Stimulated activated CD4-positive, alpha-beta T cell treated with anti-CD3 and anti-CD28 coated beads, Interleukin-2, amount 100 ng/mL, for 4 hours (primary cell): ENCODE results near the gene ADK.
"Not testable (repeated sequence)": the region's sequence is repeated elsewhere in the genome, so short reads cannot be mapped to it uniquely, and the experiment has no call there.

Experiments
- DNase-seq: peaks from one replicate; pipeline ENCODE4 v3.0.0-alpha.2; 2020; ENCODE audit warnings: low read depth

ADK gene

GRCh38 chr10:74496276-74496675 is 345.3 kb downstream of the ADK start:
- not testable (repeated sequence) for DNase-seq

GRCh38 chr10:74498664-74499063 is 347.6 kb downstream of the ADK start:
- DNase-seq = not testable (repeated sequence)

GRCh38 chr10:74500026-74500704 is 349.1 kb downstream of the ADK start:
- no peak for DNase-seq

GRCh38 chr10:74500816-74501215 is 349.8 kb downstream of the ADK start:
- no peak for DNase-seq

GRCh38 chr10:74502963-74503608 is 352.1 kb downstream of the ADK start:
- no peak for DNase-seq

GRCh38 chr10:74507951-74508350 is 356.9 kb downstream of the ADK start:
- no peak for DNase-seq

GRCh38 chr10:74510594-74510993 is 359.6 kb downstream of the ADK start:
- no peak for DNase-seq

GRCh38 chr10:74511051-74511450 is 360.0 kb downstream of the ADK start:
- DNase-seq = no peak

- no peak for DNase-seq
Measured at GRCh38 chr10:74514322-74514721, 363.3 kb downstream of the ADK start.

GRCh38 chr10:74518061-74518460 is 367.0 kb downstream of the ADK start:
- no peak for DNase-seq

GRCh38 chr10:74521526-74521925 is 370.5 kb downstream of the ADK start:
- no peak for DNase-seq

- DNase-seq = no peak
Measured at GRCh38 chr10:74523199-74523598, 372.2 kb downstream of the ADK start.

GRCh38 chr10:74525885-74526284 is 374.9 kb downstream of the ADK start:
- no peak for DNase-seq

GRCh38 chr10:74527611-74528010 is 376.6 kb downstream of the ADK start:
- not testable (repeated sequence) for DNase-seq

GRCh38 chr10:74529205-74529604 is 378.2 kb downstream of the ADK start:
- DNase-seq = no peak

- no peak for DNase-seq
Measured at GRCh38 chr10:74530981-74531380, 380.0 kb downstream of the ADK start.

GRCh38 chr10:74539317-74539716 is 388.3 kb downstream of the ADK start:
- DNase-seq = no peak

- DNase-seq = no peak
Measured at GRCh38 chr10:74541375-74541774, 390.4 kb downstream of the ADK start.

- DNase-seq = no peak
Measured at GRCh38 chr10:74542077-74542476, 391.1 kb downstream of the ADK start.

GRCh38 chr10:74543276-74543675 is 392.3 kb downstream of the ADK start:
- DNase-seq = no peak

- no peak for DNase-seq
Measured at GRCh38 chr10:74544106-74544505, 393.1 kb downstream of the ADK start.

GRCh38 chr10:74548676-74549075 is 397.7 kb downstream of the ADK start:
- DNase-seq = no peak

- no peak for DNase-seq
Measured at GRCh38 chr10:74556072-74556705, 405.2 kb downstream of the ADK start.
